ENCODE results near the gene NPAS3. TPM values are rescaled to one million over a fixed set of nuclear protein-coding genes. Genes with fewer than 3 reads are reported as not detected.

The NPAS3 gene
- total and polyA plus RNA-seq, 7 donors: 0.04 to 1.5 (median 0.39) TPM

- Histone ChIP-seq H3K27me3 (ENCODE audit: insufficient read depth in 3 of 3, low read length in 2 of 3) (no peaks in the 10 kb centered on the region), H3K27ac (no peak overlapping the region), H3K9me3 (no peaks in the 10 kb centered on the region), H3K4me1 (peaks cover 3% of the 10 kb centered on the region), H3K4me3 (no peak overlapping the region), H3K36me3 (ENCODE audit: insufficient read depth in 1 of 2, low read depth in 1 of 2) (no peaks in the 10 kb centered on the region)
- intact Hi-C loops (cut with DNase I): no loop called here
- ATAC-seq: peak in 3 of 4 donors; percentile 38 to 49 (median 48)
- no peak for DNase-seq
- no peak for TF ChIP-seq CTCF (IDR thresholded peaks at IDR 0.05)
- WGBS, 3 donors: 29 to 45% (median 31%) methylated on average over 3 of the region's 3 CpGs
Observed at GRCh38 chr14:33728010-33728498, 789.4 kb downstream of the NPAS3 start.

GRCh38 chr14:33730156-33730555 lies 791.5 kb downstream of the NPAS3 start:
- no peak for ATAC-seq
- no peak for DNase-seq
- Histone ChIP-seq H3K4me3 (no peak overlapping the region), H3K4me1 (peaks cover 3% of the 10 kb centered on the region), H3K27ac (no peak overlapping the region), H3K36me3 (ENCODE audit: insufficient read depth in 1 of 2, low read depth in 1 of 2) (no peaks in the 10 kb centered on the region), H3K9me3 (no peaks in the 10 kb centered on the region), H3K27me3 (ENCODE audit: insufficient read depth in 3 of 3, low read length in 2 of 3) (no peaks in the 10 kb centered on the region)
- TF ChIP-seq CTCF (IDR thresholded peaks at IDR 0.05): no peak
- intact Hi-C loops (cut with DNase I): no loop called here
- WGBS, 3 donors: 85 to 95% (median 92%) methylated on average over 1 of the region's 1 CpG

- WGBS, 3 donors: 74 to 88% (median 86%) methylated on average over 7 of the region's 7 CpGs
- Histone ChIP-seq H3K4me3 (no peak overlapping the region), H3K36me3 (ENCODE audit: insufficient read depth in 1 of 2, low read depth in 1 of 2) (no peaks in the 10 kb centered on the region), H3K4me1 (peaks cover 3% of the 10 kb centered on the region), H3K9me3 (no peaks in the 10 kb centered on the region), H3K27ac (no peak overlapping the region), H3K27me3 (ENCODE audit: insufficient read depth in 3 of 3, low read length in 2 of 3) (no peaks in the 10 kb centered on the region)
- intact Hi-C loops (cut with DNase I): no loop called here
- ATAC-seq (no peak), DNase-seq (no peak)
- TF ChIP-seq CTCF (IDR thresholded peaks at IDR 0.05): no peak
Observed at GRCh38 chr14:33732175-33732574, 793.5 kb downstream of the NPAS3 start.

- Histone ChIP-seq H3K27ac (no peak overlapping the region), H3K4me1 (no peaks in the 10 kb centered on the region), H3K36me3 (ENCODE audit: insufficient read depth in 1 of 2, low read depth in 1 of 2) (no peaks in the 10 kb centered on the region), H3K9me3 (no peaks in the 10 kb centered on the region), H3K4me3 (no peak overlapping the region), H3K27me3 (ENCODE audit: insufficient read depth in 3 of 3, low read length in 2 of 3) (no peaks in the 10 kb centered on the region)
- DNase-seq (no peak), ATAC-seq (no peak)
- no peak for TF ChIP-seq CTCF (IDR thresholded peaks at IDR 0.05)
- intact Hi-C loops (cut with DNase I): no loop called here
- 92 to 93% (median 92%) methylated on average over 6 of the region's 6 CpGs for WGBS, 3 donors
Observed at GRCh38 chr14:33733310-33733709, 794.6 kb downstream of the NPAS3 start.

- Histone ChIP-seq H3K36me3 (ENCODE audit: insufficient read depth in 1 of 2, low read depth in 1 of 2) (no peaks in the 10 kb centered on the region), H3K4me1 (no peaks in the 10 kb centered on the region), H3K27ac (no peak overlapping the region), H3K4me3 (no peak overlapping the region), H3K27me3 (ENCODE audit: insufficient read depth in 3 of 3, low read length in 2 of 3) (no peaks in the 10 kb centered on the region), H3K9me3 (no peaks in the 10 kb centered on the region)
- intact Hi-C loops (cut with DNase I): no loop called here
- ATAC-seq (no peak), DNase-seq (no peak)
- TF ChIP-seq CTCF (IDR thresholded peaks at IDR 0.05): no peak
Observed at GRCh38 chr14:33733721-33734120, 795.0 kb downstream of the NPAS3 start.

Measured in psoas muscle (tissue), 8 donors.